DMS53 treated with DMSO at 0.1 percent for 48 hours (cell line): ENCODE measurements around the gene HMG20A.
"Not testable (repeated sequence)": the region's sequence is repeated elsewhere in the genome, so short reads cannot be mapped to it uniquely, and the experiment has no call there.

ENCODE experiments used
- DNase-seq: peaks from one replicate; lab custom pipeline; 2025; ENCODE audit not compliant: unreplicated experiment; lab: John Stamatoyannopoulos, UW

HMG20A gene

DNA sequence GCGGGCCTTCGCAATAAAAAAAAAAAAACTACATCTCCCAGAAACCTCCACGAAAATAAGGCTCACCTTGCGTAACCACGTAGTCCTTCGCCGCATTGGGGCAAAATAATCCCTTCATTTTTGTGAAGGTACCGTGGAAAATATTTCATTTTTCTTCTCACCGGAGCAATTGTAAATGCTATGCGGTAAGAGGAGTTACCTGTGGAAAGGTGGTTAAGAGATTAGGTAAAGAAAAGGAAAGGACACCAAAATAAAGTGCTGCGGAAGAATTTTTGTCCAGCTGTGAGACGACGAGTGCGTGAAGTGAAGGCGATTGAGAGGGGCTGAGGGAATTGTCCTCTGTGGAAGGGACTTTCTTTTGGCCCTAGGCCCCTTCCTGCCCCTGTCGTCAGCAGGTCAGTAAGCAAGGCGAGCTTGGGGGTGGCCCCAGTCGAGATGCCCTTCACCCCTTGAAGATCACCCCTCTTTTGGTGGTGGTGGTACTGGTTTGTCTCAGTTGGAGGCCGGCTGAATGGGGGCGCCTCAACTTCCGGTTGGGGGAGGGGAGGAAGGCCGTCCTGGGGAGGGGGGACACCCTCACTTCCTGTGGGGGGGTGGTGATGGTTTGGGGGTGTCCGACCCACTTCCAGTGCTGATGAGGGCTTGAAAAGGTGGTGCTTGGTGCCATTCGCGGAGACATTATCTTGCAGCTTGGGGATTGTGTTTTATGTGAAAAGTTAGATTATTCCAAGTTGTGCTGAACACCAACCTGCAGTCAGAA lies at the start of gene HMG20A:
Gene HMG20A (plus strand): TSS at position 279 of the 760 bp plus-strand sequence. CDS start 37,520 bp downstream, outside the sequence.
- peak; percentile 83 for DNase-seq

DNA sequence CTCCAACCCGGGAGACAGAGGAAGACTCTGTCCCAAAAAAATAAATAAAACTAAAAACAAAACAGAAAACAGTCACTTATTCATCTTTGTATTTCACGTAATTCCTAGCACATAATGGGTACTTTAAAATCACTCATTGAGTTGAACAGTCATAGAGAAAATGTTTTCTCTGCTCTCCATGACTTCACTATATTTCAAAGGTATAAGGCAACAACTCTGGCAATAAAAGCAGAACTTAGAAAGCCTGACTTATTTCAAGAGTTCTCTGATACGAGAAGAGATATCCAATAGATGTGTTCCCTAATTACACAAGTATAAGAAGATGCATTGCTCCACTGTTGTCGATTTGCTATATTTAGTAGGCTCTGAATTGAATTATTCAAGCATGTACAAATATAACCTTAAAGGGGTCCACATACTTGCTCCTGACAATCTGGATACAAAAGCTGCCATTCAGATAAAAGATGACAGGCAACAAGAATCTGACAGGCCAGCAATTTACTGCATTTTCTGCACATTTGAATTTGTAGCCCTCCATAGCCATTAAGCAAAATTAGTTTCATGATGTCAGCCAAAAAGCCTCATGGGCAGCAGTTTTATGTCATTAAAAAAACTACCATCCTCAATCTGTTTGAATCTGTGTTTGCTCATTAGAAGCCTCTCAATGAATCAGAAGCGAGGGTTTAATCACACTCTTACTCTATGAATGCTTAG lies 48.7 kb upstream of the HMG20A start:
- DNase-seq = no peak

DNA sequence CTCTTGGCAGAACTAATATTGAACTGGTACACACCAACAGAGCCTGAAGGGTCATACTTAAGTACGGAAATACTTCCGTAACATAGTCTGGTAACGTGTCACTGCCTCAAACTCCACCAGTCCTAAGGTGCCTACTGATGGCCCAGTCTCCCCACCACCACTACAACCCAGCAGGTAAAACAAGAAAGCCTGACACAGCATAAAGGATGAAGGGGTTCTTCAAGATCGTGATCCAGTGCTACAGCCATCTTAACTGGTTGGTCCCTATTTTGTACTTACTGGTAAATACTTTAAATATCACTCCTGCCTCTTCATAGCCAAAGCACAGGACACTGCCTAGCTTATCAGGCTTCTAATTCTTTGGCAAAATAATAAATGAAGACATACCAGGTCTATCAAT lies 47.2 kb upstream of the HMG20A start:
- no peak for DNase-seq

DNA sequence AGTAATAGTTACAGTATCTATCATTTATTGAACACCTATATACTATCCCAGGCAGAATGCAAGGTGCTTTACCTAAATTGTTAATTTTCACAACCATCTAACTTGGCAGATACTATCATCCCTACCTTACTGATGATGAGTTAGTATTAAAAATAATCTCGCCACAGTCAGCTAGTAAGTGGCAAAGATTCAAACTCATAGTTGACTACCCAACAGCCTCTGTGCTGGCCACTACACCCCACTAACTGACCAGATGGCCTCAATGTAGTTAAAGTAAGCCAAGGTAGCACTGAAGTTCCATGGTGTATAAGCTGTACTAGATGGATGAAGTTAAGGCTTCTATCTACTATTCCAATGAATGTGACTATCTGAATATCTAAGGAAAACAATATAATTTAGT lies 45.6 kb upstream of the HMG20A start:
- DNase-seq = no peak

DNA sequence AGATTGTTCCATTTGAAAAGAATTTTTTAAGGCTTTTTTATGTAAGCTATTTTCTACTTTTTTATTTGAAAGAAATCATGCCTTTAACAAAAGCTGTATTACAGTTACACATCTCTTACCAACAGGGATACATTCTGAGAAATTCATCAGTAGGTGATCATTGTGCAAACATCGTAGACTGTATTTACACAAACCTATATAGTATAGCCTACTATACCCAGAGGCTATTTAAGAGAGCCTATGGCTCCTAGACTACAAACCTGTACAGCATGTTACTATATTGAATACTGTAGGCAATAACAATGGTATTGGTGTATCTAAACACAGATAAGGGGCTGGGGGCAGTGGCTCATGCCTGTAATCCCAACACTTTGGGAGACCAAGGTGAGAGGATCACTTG lies 43.9 kb upstream of the HMG20A start:
- DNase-seq = no peak

DNA sequence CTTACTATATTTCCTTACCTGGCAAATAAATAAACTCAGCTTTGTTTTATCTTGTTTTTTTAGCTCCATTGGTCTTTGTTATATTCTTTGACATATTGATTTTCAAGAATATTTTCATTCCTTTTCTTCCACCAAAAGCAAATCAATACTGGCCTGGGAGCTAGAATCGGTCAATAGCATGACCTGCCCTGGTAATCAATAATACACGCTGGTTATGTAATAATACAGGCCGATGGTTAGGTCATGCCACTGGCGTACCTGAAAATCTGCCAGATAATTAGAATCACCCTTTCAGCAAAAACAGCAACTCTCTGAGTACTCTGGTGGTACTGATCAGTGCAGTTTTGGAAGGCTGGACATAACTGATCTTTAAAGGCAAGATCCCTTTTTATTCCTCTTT lies 40.7 kb upstream of the HMG20A start:
- no peak for DNase-seq

DNA sequence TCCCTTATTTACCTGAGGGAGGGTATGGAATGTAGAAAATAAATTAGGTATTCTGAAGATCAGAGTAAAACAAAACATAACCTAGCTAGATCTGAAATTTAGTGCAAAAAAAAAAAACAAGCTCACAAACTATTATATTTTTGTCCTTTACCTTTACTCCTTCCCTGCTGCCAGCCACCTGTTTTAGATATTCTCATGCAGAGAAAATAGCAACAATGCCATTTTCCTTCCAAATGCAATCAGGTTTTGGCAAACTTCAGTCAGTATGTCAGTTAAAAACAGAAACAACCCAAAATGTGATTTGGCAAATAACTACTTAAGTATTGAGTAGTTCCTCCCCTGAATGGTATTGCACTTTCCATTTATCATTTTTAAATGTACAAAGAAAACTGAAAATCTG lies 36.6 kb upstream of the HMG20A start:
- DNase-seq = no peak

DNA sequence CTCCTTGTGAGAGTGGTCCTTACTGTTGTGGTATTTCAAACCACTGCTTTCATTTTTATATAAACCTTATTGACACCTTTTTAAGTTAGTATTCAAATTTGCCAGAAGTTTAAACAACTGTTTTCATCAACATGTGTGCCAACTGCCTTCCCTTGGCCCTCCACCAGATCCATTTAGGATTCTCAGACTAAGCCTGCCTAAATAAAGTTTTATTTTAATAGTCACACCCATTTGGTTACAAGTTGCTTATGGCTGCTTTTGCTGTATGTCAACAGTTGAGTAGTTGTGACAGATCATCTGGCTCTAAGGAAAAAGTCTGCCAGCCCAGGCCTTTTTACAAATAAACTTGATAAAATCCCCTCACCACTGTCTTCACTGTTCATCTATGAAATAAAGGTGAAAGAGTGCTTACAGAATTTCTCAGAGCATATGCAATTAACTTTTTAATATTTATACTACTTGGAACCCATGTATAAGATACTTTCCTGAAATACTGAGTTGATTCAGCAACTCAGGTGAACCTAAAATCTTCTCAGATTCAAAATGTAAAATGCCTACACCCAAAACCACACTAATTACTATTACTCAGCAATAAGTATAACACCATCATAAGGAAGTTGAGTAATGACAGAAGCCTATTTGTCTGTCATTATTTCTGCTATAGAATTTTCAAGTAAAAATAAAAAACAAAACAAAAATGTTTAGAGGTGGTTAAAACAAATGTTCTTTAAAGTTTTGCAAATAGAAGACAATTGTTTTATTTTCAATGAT lies 35.9 kb upstream of the HMG20A start:
- DNase-seq = no peak

DNA sequence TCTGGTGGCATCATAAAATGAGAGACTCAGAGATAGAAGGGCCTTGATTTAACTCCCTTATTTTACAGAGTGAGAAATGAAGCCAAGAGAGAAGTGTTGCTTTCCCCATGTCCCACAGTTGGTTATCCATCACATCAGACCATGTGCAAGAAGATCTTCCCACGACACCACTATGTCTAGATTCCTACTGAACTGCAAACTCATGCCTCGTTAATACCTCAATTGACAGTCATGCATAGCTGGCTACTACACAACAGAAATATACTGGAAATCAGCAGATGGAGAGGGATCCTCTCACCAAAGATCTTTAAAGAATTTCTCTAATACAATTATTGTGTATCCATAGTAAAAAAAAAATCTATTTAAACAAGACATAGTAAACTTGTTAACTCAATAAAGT lies 34.1 kb upstream of the HMG20A start:
- DNase-seq = no peak

DNA sequence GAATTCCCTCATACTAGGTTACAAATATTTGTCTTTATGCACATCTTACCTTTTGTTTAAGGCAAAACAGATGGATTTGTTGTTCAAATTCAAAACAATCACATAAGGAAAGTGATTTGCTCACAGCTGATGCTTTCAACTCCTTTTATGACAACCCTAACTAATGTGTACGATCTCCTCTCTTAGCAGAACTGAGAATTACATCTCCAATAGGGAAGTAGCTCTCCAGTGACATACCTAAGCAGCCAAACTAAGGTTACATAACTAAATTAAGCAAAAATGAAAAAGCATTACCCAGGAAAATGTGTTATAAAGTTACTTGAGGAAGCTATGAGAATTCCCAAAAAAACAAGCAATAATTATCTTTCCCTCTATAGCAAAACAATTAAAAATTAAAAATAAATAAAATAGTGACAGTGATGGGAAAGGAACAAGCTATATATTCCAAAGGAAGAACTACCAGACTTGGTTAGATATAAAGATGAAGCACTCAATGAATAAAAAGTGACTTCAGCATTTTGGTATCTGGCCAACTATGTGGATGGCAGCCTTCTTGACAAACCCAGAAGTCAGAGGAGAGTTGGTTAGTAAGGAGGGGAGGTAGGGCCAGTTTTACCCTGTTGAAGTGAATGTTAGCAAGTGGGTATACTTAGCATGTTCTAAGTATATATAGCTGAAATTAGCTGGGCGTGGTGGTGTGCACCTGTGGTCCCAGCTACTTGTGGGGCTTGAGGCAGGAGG lies 33.2 kb upstream of the HMG20A start:
- no peak for DNase-seq

DNA sequence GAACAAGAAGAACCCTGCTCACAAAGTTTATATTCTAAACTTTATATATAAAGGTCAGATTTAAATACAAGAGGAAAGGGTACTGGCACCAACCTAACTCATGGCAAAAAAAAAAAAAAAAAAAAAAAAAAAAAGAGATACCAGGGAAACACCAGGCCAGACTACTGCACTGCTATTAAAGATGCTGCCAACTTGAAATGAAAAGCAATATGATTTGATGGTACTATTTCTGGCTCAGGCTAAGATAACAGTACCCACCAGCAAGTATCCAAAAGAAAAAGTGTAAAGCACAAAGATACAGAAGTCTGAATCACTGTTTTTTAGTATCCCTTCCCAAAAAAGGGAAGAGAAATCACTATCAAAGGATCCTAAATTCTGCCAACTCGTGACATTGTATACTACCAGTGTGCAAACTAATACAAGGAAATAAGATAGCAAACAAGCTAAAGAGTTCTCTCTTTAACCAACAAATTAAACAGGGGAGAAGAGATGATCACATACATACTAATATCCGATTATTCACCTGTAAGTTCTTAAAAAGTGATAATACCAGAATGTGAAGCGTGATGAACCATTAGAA lies 29.2 kb upstream of the HMG20A start:
- no peak for DNase-seq

DNA sequence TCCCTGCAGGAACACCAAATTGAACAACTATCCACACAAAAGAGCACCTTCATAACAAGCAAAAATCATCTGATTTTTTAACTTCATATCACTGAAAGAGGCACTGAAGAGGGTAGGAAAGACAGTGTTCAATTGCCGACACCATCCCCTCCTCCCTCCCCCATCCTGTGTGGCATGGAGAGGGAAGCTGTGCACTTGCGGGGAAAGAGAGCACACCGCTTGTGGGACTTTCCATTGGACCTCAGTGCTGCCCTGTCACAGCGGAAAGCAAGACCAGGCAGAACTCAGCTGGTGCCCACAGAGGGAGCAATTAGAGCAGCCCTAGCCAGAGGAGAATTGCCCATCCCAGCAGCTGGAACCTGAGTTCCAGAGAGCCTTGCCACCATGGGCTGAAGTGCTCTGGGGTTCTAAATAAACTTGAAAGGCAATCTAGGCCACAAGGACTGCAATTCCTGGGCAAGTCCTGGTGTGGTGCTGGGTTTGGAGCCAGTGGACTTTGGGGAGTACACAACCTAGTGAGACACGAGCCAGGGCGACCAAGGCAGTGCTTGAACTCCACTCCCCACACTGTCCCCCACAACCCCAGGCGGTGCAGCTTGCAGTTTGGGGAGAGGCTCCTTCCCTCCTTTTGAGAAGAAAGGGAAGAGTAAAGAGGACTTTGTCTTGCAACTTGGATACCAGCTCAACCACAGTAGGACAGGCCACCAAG lies 27.8 kb upstream of the HMG20A start:
- no peak for DNase-seq

DNA sequence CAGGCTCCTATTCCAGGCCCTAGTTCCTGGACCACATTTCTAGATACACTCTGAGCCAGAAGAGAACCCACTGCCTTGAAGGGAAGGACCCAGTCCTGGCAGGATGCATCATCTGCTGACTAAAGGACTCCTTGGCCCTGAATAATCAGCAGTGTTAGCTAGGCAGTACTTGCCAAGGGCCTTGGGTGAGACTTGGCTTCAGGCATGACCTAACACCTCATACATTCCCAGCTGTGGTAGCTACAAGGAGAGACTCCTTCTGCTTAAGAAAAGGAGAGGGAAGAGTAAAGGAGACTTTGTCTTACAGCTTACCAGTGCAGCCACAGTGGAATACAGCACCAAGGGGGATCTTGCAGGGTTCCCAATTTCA lies 27.2 kb upstream of the HMG20A start:
- no peak for DNase-seq

DNA sequence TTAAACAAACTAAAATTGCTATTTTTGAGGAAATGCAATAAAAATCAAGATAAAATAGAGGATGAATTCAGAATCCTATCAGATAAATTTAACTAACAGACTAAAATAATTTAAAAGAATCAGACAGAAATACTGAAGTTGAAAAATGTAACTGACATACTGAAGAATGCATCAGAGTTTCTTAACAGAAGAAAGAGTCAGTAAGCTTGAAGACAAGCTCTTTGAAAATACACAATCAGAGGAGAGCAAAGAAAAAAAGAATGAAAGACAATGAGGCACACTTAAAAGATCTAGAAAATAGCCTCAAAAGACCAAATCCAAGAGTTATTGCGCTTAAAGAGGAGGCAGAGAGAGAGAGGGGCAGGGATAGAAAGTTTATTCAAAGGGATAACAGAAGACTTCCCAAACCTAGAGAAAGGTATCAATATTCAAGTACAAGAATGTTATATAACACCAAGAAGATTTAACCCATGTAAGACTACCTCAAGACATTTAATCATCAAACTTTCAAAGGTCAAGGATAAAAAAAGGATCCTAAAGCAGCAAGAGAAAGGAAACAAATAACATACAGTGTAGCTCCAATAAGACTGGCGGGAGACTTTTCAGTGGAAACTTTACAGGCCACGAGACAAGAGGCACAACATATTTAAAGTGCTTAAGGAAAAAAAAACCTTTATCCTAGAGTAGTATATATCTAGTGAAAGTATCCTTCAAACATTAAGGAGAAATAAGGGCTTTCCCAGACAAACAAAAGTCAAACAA lies 25.5 kb upstream of the HMG20A start:
- no peak for DNase-seq

DNA sequence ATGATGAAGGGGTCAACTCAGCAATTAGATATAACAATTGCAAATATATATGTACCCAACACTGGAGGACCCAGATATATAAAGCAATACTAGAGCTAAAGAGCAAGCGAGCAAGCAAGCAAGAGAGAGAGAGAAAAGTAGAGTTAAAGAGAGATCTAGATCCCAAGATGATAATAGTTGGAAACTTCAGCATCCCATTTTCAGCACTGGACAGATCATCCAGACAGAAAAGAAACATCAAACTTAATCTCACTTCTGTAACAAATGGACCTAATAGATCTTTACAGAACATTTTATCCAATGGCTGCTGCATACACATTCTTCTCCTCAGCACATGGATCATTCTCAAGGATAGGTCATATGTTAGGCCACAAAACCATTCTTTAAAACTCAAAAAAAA lies 24.0 kb upstream of the HMG20A start:
- no peak for DNase-seq

DNA sequence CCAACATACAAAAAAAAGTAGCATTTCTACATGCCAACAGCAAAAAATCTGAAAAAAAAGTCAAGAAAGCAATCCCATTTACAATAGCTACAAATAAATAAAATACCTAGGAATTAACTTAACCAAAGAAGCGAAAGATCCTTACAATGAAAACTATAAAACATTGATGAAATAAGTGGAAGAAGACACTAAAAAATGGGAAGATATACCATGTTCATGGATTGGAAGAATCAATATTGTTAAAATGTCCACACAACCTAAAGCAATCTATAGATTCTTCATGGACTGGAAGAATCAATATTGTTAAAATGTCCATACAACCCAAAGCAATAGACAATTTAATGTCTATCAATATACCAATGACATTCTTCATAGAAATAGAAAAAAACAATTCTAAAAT lies 21.8 kb upstream of the HMG20A start:
- DNase-seq = no peak

DNA sequence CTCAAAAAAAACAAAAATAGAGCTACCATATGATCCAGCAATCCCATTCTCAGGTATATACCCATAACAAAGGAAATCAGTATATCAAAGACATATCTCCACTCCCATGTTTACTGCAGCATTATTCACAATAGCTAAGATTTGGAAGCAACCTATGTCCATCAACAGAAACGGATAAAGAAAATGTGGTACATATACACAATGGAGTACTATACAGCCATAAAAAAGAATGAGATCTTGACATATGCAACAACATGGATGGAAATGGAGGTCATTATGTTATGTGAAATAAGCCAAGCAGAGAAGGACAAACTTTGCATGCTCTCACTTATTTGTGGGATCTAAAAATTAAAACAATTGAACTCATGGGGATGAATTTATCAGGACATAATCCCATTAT lies 20.4 kb upstream of the HMG20A start:
- no peak for DNase-seq

DNA sequence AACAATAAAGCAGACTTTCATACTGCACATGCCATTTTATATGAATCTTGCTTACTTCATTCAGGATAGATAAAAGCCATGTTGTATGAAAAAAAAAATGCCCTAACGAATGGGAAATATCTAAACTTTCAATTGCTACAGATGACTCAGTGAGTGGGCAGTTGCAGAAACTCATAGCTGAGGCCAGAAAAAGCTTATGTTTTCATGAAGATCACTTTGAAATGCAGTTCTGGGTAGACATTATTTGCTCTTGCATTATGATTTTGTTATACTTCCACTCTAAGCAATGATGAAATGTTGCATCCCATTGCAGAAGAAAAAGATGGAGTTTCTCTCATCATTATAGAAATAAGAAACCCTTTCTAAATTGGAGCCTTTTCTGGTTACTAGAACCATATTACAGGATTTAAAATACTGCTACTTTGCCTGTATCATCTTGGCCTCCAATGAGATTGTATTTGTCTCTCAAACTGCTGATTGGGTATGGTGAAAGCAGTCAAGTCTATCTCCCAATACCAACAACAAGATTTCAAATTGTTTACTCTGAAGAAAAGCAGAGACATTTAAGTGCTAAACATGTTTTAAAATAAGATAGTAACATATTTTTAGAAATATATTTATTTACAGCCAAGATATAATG lies 17.8 kb upstream of the HMG20A start:
- DNase-seq = no peak

DNA sequence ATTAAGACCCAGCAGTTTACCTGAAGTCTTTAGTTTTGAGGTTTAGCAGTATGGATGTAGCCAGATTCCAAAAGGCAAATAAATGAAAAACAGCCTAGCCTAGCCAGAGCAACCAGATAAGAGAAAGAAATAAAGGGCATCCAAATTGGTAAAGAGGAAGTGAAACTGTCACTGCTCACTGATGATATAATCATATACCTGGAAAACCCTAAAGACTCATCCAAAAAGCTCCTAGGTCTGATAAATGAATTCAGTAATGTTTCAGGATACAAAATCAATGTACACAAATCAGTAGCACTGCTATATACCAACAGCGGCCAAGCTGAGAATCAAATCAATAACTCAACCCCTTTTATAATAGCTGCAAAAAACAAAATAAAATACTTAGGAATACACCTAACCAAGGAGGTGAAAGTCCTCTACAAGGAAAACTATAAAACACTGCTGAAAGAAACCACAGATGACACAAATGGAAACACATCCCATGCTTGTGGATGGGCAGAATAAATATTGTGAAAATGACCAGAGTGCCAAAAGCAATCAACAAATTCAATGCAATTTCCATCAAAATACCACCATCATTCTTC lies 14.4 kb upstream of the HMG20A start:
- DNase-seq = not testable (repeated sequence)
